ENCODE measurements around the gene WHRN.

The WHRN gene

DNA sequence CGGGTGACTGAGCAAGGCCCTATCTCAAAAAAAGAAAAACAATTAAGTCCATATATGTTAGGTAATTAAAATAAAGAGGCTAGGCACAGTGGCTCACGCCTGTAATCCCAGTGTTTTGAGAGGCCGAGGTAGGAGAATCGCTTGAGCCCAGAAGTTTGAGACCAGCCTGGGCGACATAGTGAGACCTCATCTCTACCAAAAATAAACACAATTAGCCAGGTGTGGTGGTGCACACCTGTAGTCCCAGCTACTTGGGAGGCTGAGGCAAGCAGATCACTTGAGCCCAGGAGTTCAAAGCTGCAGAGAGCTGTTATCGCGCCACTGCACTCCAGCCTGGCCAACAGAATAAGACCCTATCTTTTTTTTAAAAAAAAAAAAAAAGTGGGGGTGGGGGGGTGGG, 12.3 kb downstream of the WHRN start:
- no peak overlapping the region for H3K4me3 ChIP-seq (replicated peaks; ENCODE audit: insufficient read depth, low read length)
- H3K27ac ChIP-seq (replicated peaks): no peak overlapping the region
- no peak for TF ChIP-seq POLR2AphosphoS5 (IDR thresholded peaks at IDR 0.05; ENCODE audit: low read depth)
- TF ChIP-seq GABPA (IDR thresholded peaks at IDR 0.05; ENCODE audit: low read depth): no peak
- no peak for TF ChIP-seq SPI1 (IDR thresholded peaks at IDR 0.05; ENCODE audit: borderline replicate concordance, low read depth)
- TF ChIP-seq, protein P1, sequence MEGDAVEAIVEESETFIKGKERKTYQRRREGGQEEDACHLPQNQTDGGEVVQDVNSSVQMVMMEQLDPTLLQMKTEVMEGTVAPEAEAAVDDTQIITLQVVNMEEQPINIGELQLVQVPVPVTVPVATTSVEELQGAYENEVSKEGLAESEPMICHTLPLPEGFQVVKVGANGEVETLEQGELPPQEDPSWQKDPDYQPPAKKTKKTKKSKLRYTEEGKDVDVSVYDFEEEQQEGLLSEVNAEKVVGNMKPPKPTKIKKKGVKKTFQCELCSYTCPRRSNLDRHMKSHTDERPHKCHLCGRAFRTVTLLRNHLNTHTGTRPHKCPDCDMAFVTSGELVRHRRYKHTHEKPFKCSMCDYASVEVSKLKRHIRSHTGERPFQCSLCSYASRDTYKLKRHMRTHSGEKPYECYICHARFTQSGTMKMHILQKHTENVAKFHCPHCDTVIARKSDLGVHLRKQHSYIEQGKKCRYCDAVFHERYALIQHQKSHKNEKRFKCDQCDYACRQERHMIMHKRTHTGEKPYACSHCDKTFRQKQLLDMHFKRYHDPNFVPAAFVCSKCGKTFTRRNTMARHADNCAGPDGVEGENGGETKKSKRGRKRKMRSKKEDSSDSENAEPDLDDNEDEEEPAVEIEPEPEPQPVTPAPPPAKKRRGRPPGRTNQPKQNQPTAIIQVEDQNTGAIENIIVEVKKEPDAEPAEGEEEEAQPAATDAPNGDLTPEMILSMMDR (IDR thresholded peaks at IDR 0.05; ENCODE audit: insufficient read depth, low read length): no peak
- TF ChIP-seq, protein P2, sequence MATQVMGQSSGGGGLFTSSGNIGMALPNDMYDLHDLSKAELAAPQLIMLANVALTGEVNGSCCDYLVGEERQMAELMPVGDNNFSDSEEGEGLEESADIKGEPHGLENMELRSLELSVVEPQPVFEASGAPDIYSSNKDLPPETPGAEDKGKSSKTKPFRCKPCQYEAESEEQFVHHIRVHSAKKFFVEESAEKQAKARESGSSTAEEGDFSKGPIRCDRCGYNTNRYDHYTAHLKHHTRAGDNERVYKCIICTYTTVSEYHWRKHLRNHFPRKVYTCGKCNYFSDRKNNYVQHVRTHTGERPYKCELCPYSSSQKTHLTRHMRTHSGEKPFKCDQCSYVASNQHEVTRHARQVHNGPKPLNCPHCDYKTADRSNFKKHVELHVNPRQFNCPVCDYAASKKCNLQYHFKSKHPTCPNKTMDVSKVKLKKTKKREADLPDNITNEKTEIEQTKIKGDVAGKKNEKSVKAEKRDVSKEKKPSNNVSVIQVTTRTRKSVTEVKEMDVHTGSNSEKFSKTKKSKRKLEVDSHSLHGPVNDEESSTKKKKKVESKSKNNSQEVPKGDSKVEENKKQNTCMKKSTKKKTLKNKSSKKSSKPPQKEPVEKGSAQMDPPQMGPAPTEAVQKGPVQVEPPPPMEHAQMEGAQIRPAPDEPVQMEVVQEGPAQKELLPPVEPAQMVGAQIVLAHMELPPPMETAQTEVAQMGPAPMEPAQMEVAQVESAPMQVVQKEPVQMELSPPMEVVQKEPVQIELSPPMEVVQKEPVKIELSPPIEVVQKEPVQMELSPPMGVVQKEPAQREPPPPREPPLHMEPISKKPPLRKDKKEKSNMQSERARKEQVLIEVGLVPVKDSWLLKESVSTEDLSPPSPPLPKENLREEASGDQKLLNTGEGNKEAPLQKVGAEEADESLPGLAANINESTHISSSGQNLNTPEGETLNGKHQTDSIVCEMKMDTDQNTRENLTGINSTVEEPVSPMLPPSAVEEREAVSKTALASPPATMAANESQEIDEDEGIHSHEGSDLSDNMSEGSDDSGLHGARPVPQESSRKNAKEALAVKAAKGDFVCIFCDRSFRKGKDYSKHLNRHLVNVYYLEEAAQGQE (IDR thresholded peaks at IDR 0.05; ENCODE audit: insufficient replicate concordance, low read depth): no peak
- peaks cover 20% of the 10 kb centered on the region for H3K27me3 ChIP-seq (ENCODE audit: insufficient read depth, poor library complexity, severe bottlenecking)
- no peak for DNase-seq (ENCODE audit: low read depth in 1 of 2, low spot score in 1 of 2)

DNA sequence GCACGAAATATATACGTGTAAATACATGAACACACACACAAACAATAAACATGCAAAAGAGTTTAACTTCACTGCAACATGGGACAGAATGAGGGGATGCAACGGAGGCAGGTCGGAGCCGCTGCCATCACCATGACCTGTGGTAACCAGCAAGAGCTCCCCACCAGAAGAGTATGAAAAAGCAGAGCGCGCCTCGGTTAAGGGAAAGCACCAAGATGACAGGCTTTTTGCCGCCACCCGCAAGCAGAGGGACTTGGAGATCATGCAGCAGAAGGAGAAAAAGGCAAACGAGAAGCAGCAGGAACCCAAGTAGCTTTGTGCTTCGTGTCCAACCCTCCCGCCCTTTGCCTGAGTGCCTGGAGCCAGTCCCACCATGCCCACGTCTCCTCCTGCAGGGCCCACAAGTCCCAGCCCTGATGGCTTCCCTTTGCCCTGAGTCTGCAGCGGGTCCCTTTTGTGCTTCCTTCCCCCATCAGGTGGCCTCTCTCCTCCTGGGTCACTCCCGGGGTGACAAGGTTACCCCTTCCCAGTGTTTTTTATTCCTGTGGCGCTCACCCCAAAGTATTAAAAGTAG, 13.8 kb downstream of the WHRN start:
- Histone ChIP-seq H3K4me3 (replicated peaks; ENCODE audit: insufficient read depth, low read length) (no peak overlapping the region), H3K27me3 (ENCODE audit: insufficient read depth, poor library complexity, severe bottlenecking) (peaks cover 15% of the 10 kb centered on the region), H3K27ac (replicated peaks) (no peak overlapping the region)
- no peak for DNase-seq (ENCODE audit: low read depth in 1 of 2, low spot score in 1 of 2)
- no peak for TF ChIP-seq SPI1 (IDR thresholded peaks at IDR 0.05; ENCODE audit: borderline replicate concordance, low read depth)
- no peak for TF ChIP-seq GABPA (IDR thresholded peaks at IDR 0.05; ENCODE audit: low read depth)
- TF ChIP-seq POLR2AphosphoS5 (IDR thresholded peaks at IDR 0.05; ENCODE audit: low read depth): no peak
- TF ChIP-seq, protein P1 (IDR thresholded peaks at IDR 0.05; ENCODE audit: insufficient read depth, low read length): no peak
- TF ChIP-seq, protein P2 (IDR thresholded peaks at IDR 0.05; ENCODE audit: insufficient replicate concordance, low read depth): no peak

DNA sequence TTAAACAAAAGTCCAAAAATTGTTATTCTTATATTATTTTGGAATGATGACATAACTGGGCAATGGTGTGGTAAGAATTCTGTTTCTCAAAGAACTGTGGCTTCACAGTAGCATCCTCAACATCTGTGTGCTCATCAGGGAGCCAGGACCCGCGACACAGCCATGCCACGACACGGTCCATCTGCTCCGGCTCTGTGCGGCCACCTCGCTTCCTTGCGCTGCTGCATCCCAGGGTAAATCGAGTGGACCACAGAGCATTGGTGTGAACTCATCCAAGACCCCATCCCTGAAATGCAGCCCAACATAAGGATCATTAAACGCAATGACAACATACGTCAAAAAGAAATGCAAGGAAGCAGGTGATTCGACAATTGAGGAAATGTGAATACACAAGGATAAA, 15.3 kb downstream of the WHRN start:
- peaks cover 8% of the 10 kb centered on the region for H3K27me3 ChIP-seq (ENCODE audit: insufficient read depth, poor library complexity, severe bottlenecking)
- DNase-seq (ENCODE audit: low read depth in 1 of 2, low spot score in 1 of 2): no peak
- H3K27ac ChIP-seq (replicated peaks): no peak overlapping the region
- no peak overlapping the region for H3K4me3 ChIP-seq (replicated peaks; ENCODE audit: insufficient read depth, low read length)
- TF ChIP-seq GABPA (IDR thresholded peaks at IDR 0.05; ENCODE audit: low read depth) (no peak), SPI1 (IDR thresholded peaks at IDR 0.05; ENCODE audit: borderline replicate concordance, low read depth) (no peak), POLR2AphosphoS5 (IDR thresholded peaks at IDR 0.05; ENCODE audit: low read depth) (no peak)
- TF ChIP-seq, protein P1 (IDR thresholded peaks at IDR 0.05; ENCODE audit: insufficient read depth, low read length): no peak
- TF ChIP-seq, protein P2 (IDR thresholded peaks at IDR 0.05; ENCODE audit: insufficient replicate concordance, low read depth): no peak
